Stimulated activated CD8-positive, alpha-beta memory T cell treated with anti-CD3 and anti-CD28 coated beads, Interleukin-4, amount 100 ng/mL, for 1 hour (primary cell): Measurements from ENCODE around the gene CMSS1.

Experiments used
- DNase-seq, 2 donors: peaks; one replicate each; pipeline ENCODE4 v3.0.0-alpha.2; 2020; ENCODE audit warnings: low read depth in 2 of 2, low spot score in 1 of 2

CMSS1 gene

DNA sequence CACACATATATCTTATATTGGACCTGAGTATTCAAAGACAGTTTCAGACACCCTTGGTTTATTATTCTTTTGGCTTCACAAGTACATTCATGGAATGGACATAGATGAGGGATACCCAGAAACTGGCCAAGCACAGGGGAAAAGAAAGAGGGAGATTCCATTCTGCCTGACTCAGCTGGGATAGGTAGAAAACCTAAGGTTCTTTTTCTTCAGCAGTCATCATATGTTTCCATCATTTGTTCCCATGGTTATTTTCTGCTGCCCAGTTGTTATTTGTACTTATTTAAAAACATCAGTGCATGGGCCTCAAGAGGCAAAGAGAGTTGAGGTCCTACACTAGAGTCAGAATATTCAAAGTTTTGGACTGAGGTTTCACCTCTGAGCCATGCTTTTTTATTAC is 204.8 kb downstream of the CMSS1 start:
- no peak for DNase-seq

GRCh38 chr3:100023150-100023549 is 205.5 kb downstream of the CMSS1 start:
- no peak for DNase-seq

- DNase-seq: no peak
Measured at GRCh38 chr3:100023595-100023994, 205.9 kb downstream of the CMSS1 start.

GRCh38 chr3:100024520-100025303 is 207.1 kb downstream of the CMSS1 start:
- DNase-seq: no peak

GRCh38 chr3:100027321-100027720 is 209.7 kb downstream of the CMSS1 start:
- no peak for DNase-seq

GRCh38 chr3:100029052-100029451 is 211.4 kb downstream of the CMSS1 start:
- DNase-seq: no peak

- DNase-seq: no peak
Measured at GRCh38 chr3:100029689-100030088, 212.0 kb downstream of the CMSS1 start.

DNA sequence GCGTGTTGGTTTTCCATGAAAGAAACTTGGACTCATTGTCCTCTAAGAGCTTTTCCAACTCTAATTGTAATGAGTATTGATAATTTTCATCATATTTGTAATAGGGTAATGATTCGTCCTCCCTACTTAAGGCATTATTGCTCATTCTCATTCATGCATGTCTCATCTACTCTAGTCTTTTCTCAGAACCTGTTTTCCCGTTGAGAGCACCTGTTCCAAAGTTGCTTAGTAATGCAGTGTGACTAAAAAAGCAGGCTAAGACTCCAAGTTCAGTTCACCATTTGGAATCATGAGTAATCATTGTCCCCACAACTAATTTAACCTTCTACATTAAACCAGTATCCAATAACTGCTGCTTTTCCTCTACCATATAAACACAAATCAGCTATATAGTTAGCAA is 212.7 kb downstream of the CMSS1 start:
- no peak for DNase-seq

DNA sequence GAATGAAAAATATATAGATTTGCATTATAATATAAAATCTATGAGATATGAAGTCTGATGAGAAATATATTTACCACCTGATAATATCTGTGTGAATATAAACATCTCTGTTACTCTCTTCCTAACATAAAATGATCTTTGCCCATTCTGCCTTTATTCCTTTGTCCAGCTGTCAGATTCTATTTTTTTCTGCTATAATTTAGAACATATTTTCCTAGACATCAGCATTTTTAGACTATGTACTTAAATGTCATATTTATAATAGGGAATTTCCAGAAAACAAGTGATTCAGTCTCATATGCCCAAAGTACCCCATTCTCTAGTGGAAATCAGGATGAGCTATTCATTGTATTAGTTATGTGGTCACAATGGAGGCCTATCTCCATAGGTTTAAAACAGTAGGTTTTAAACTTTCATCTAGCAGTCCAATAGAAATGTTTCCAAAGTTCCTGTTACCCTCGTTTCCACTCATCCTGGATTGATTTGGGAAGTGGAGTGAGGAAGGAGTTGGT is 213.3 kb downstream of the CMSS1 start:
- no peak for DNase-seq

- no peak for DNase-seq
Measured at GRCh38 chr3:100032243-100032642, 214.6 kb downstream of the CMSS1 start.

DNA sequence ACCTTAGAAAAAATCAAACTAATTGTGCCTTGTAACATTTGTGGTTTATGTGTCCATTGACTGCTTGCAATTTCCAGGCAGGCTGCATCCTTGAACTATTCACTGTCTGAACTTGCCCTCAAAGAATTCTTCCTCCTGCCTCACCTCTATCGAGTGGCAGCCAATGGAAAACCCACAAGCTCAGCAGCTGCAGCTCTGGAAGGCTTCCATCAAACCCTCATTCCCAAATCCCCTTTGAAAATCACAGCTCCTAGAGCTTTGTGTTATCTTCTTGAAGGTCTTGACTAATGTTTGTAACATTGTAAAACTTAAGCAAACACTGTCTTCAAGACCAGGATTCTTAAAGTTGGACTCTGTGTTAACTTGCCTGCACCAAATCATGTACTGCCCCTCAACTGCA is 215.5 kb downstream of the CMSS1 start:
- DNase-seq: no peak

DNA sequence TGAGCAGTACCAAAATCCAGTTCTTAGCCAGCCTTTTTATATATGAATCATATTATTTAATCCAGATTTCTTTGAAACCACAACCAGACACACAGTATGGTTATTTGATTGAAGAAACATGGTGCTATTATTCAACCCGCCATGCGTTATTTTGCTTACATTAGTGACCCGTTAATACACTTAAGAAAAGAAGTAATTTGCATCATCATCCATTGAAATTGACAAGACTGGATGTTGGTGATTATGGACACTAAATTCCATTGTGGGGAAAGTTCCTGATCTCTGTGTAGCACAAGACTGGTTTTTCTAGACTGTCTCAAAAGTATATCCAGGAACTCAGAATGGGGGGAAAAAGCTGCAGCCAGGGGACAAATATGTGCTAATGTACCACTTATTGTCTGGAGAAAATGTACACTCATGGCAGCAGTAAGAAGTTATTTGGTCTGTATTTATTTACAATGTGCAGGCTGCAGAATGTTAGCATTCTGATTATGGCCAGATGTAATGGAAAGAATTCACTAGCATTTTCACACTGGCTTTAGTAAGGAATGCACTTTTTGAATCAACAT is 216.3 kb downstream of the CMSS1 start:
- no peak for DNase-seq

- no peak for DNase-seq
Measured at GRCh38 chr3:100039075-100039474, 221.4 kb downstream of the CMSS1 start.

GRCh38 chr3:100040451-100041225 is 223.0 kb downstream of the CMSS1 start:
- DNase-seq: no peak

- no peak for DNase-seq
Measured at GRCh38 chr3:100041328-100041749, 223.7 kb downstream of the CMSS1 start.

DNA sequence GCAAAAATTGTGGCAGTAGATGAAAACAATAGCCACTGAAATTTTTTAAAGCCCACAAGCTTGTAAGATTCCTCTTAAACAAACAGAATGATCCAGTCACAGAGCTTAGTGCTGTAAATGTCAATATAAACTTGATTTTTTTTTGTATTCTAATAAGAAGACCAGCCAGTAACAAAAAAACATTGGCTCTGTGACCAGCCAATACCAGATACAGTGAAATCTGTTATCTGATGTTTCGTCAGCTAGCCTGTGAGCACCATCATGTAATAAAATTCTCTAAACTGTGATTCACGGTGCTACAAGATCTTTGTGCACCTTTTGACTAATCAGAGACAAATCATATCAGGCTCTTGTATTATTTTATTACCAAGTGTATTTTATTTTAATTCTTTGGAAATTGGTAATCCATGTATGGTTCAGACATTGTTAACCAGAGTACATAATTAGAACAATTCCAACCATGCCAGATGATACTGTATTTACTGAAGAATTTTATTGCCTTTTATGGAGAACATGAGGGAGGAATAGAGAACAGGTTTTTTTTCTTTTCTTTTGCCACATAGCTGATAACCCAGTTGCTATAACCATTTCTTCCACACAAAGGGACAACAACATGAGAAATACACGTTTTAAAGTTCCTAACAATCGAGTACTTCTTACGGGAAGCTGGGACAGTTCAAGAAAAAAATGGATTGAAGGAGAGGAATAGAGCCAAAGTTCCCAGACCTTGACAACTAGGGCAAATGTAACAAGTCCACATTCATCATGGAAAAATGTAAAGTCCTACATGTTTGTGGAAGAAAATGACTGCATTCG is 224.7 kb downstream of the CMSS1 start:
- no peak for DNase-seq

DNA sequence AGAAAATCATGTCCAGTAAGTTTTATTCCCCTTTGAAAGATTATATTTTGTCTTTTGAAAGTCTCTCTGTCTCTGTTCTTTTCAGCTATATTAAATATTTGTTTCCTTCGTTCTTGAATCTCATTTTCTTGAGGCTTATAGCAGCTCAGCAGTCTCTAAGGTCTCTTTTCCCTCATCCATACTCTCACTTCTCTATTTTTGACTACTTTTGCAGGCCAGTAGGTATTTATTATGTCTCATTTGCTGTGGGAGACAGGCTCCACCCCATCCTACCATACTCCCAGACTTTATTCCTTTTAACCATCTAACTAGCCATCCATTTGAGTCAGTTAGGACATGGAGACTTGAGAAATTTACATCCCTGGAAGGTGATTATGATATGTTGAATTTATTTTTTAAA is 225.6 kb downstream of the CMSS1 start:
- no peak for DNase-seq

GRCh38 chr3:100044369-100044768 is 226.7 kb downstream of the CMSS1 start:
- no peak for DNase-seq

DNA sequence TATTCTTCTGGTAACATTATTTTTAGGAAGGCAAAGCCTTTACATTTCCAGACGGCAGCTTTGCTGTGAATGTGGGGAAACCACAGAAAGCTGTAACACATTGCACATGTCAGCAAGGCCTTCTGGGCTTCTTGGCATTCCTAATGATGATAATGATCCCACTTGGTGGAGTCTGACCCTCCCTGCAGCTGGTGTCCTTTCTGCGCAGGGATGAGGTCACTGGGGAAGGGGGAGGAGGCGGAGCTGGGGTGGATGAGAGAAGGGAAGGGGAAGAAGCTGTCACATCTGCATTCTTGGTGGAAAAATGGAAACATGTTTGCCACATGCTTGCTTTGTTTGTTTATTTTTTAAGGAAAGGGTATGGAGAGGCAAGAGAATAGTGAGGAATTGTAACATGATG is 228.0 kb downstream of the CMSS1 start:
- DNase-seq: no peak

DNA sequence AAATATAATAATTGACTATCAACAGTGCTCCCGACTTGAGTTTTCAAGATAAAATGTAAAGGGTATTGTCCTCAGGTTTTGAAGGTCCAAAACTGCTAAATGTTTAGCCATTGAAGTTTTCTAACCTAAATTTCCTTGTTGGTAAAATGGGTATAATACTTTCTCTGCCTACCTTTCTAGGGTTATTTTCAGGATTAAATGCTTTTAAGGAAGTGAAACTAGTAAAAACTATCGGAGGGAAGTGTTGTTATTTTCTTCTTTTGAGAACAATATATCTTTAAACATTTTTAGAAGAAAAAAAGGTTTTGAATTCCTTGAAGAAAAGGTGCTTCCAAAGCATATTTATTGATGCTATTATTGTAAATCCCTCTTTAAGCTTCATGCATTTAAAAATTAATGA is 229.3 kb downstream of the CMSS1 start:
- DNase-seq: no peak

- DNase-seq: no peak
Measured at GRCh38 chr3:100047455-100048141, 229.9 kb downstream of the CMSS1 start.
